ELR (cell line): ENCODE measurements around the gene EIF3L.

ENCODE experiments used
- DNase-seq: peaks from one replicate; pipeline ENCODE4 v3.0.0-alpha.2; 2015; ENCODE audit warnings: low read depth

The EIF3L gene

GRCh38 chr22:37817705-37818408 is 31.4 kb upstream of the EIF3L start:
- peak; percentile 82 for DNase-seq

DNA sequence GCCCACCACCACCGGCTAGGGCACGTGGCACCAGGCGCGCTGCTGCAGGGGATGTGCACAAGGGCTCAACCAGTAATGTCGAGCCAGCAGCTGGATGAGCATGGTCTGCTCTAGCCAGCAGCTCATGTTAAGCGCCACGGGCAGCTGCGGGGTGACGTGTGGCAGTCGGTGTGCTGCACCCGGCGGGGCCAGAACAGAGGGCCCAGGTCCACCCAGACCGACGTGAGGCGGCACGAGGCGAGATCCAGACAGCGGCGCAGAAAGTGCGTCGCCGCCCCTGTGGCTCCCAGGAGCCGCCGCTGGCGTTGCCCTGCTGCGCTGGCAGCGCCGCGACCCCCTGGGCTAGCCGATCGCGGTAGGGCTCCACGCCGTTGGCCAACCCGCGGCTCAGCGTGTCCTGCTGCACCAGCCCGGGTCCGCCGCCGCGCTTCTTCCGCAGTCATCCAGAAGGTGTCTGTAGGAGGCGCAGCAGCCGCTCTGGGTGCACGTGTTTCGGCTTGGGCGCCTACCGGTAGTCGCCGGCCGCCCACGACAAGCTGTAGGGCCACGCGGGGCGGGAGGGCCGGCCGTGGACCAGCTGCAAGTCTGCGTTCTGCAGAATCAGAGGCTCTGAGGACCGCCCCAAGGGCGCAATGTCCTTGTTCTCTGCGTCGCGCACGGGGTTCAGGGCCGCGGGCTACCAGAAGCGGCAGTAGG is 30.7 kb upstream of the EIF3L start:
- DNase-seq: peak; percentile 55

DNA sequence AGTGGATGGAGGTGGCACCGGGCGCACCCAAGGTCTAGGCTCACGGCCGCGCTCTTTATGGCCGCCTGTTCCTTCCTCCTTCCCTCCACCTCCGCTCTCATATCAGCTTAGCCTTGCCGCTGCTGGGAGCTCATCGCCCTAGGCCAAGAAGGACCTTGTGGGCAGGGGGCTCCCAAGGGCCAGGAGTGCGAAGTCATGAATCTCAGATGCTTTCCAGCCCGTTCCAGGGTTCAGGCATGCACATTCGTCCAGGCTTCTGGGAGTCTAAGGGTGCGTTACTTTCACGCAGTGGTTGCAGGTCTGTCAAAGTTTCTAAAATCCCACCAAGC is 30.1 kb upstream of the EIF3L start:
- DNase-seq: no peak

- no peak for DNase-seq
Observed at GRCh38 chr22:37820350-37820749, 28.9 kb upstream of the EIF3L start.

DNA sequence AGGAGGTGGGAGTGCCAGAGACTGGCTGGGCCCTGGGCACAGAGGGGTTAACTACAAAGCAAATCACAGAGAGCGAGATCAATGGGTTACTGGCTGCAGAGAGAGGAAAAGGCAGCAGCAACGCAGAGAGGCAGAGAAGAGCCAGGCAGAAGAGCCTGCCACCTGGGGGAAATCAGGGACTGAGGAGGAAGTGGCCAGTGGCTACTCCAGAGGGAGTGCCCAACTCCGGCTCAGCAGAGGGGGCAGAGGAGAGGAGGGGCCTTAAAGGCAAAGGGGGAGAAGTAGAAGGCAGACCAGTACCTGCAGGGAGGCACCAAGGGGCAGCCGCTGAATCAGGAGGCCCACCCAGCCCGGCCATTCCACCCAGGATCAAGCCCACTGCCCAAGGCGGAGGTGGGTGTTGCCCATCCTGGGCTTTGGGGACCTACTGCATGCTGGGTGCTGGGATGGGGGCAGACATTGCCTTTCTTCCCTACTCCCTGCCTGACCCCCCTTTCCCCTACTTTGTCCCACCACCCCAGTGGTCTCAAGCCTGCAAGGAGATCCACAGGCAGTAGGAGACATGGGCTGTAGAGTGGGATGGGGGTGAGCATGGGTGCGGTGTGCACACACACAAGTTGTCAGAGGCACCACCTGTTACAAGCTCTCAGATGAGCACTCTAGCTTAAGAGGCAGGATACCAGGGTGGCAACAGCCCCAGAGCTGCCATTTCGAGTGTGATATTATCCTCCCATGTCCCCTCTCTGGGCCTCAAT is 27.0 kb upstream of the EIF3L start:
- no peak for DNase-seq

- DNase-seq: no peak
Observed at GRCh38 chr22:37823134-37823985, 25.9 kb upstream of the EIF3L start, which contains the start of gene GALR3. Gene GALR3 (plus strand): TSS chr22:37823382. CDS start chr22:37823407, 25 bp downstream.

DNA sequence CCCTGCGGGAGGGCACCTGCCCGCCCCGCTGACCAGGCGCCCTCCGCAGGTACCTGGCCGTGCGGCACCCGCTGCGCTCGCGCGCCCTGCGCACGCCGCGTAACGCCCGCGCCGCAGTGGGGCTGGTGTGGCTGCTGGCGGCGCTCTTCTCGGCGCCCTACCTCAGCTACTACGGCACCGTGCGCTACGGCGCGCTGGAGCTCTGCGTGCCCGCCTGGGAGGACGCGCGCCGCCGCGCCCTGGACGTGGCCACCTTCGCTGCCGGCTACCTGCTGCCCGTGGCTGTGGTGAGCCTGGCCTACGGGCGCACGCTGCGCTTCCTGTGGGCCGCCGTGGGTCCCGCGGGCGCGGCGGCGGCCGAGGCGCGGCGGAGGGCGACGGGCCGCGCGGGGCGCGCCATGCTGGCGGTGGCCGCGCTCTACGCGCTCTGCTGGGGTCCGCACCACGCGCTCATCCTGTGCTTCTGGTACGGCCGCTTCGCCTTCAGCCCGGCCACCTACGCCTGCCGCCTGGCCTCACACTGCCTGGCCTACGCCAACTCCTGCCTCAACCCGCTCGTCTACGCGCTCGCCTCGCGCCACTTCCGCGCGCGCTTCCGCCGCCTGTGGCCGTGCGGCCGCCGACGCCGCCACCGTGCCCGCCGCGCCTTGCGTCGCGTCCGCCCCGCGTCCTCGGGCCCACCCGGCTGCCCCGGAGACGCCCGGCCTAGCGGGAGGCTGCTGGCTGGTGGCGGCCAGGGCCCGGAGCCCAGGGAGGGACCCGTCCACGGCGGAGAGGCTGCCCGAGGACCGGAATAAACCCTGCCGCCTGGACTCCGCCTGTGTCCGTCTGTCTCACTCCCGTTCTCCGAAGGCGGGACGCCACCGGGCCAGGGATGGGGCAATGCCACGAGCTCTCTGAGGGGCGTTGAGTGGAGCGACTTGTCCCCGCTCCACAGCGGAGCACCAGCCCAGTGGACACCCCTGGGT is 24.3 kb upstream of the EIF3L start:
- DNase-seq: no peak

- DNase-seq: no peak
Observed at GRCh38 chr22:37827056-37827455, 22.2 kb upstream of the EIF3L start.

GRCh38 chr22:37830093-37830842 is 19.0 kb upstream of the EIF3L start:
- no peak for DNase-seq

- DNase-seq: no peak
Observed at GRCh38 chr22:37831472-37831871, 17.7 kb upstream of the EIF3L start.

DNA sequence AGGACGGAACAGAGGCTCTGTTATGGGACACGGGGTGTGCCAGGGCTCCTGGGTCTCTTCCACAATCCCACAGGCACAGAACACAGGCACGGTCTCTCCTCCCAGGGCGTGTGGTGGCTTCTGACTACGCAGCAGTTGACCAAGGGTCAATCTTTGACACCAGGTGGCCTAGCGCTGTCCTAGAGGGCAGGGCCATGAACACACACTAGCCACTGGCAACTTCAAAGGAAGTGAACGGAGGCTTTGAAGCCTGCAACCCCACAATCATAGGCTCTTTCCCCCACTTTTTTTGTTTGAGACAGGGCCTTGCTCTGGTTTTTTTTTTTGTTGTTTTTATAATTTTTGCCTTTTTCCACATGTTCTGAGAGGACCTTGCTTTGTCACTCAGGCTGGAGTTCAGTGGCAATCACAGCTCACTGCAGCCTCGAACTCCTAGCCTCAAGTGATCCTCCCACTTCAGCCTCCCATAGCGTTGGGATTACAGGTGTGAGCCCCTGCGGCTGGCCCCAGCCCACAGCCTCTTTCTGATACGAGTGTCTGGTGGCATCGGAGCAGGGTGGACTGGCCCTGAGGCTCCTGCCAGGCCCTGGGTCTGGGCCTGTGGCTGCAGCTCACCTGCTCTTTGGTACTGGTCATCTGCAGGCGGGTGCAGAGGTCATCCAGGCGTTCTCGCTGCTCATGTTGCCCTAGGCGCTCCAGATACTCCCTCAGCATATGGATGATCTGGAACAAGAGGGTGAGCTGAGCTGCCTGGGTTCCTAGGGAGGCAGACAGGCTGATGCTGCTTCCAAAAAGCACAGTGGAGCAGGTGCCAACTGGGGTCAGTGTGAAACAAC is 17.0 kb upstream of the EIF3L start:
- no peak for DNase-seq

DNA sequence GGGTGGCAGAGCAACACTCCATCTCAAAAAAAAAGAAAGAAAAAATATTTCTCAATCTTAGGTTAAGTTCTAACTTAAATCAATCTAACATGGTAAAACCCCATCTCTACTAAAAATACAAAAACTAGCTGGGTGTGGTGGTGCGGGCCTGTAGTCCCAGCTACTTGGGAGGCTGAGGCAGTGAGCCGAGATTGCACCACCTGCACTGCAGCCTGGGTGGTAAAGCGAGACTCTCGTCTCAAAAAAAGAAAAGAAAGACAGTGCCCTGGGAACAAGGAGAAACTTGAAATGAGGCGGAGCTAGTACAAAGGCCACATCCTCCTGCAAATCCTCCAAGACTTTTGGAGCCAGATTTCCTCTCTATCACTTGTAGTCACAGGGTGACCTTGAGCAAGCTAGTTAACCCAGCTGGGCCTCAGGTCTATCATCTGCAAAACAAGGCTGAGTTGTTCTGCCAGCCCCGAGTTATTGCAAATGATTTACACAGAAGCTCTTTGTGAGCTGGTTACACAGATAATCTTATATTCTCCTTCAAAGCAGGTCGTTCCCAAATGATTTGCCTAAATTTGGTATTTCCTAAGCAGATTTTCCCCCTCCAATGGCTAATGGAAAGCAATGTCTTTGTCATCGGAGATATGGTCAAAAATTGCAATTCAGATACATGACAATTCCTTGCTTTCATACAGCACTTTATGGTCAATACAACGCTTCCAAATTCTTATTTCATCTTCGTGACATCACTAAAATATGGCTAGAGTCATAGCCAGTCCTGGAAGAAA is 7.0 kb upstream of the EIF3L start:
- no peak for DNase-seq

DNA sequence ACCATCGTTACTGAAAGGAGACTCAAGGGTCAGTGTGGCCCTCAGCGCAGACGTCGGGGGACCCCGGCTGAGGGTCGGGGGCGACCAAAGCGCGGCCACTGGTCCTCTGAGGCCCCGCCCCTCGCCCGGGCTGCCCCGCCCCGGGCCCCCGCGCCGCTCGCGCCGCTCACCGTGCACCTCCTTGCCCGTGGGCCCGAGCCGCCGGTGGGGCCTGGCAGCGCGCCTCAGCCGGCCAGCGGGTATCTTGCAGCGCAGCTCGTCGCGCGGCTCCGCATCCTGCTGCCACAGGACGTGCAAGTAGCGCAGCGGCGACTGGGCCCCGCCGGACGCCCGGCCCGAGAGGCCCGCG is 5.5 kb upstream of the EIF3L start:
- no peak for DNase-seq

GRCh38 chr22:37844904-37845329 is 4.3 kb upstream of the EIF3L start:
- peak; percentile 56 for DNase-seq

- DNase-seq: no peak
Observed at GRCh38 chr22:37846433-37846832, 2.8 kb upstream of the EIF3L start.

GRCh38 chr22:37848587-37849088 is 581 bp upstream of the EIF3L start:
- DNase-seq: peak; percentile 55

DNA sequence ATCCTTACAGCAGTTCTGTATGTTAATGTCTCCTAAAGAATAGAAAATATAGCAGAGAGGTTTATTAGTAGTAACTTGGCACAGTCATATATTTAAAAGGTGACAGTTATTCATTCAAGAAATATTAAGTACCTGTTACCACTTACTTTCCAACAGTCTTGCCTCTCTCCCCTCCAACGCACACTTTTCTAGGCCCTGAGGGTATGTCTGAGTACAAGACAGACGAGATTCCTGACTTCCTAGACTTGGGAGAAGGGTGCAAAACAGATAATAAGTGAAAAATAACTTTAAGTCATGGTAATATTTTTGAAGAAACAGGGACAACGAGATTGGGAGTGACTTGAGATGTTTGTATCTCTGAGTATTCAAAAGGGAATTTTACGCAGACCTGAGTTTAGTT is 1.6 kb downstream of the EIF3L start:
- no peak for DNase-seq

GRCh38 chr22:37852418-37852817 is 3.2 kb downstream of the EIF3L start:
- no peak for DNase-seq
